ENCODE results near the gene CABP4.

GRCh38 chr11:67434395-67434881 lies 20.7 kb upstream of the CABP4 start:
- no peak for TF ChIP-seq CTCF (IDR thresholded peaks at IDR 0.05)
- TF ChIP-seq ZFX (IDR thresholded peaks at IDR 0.05; ENCODE audit: borderline replicate concordance): no peak
